NCI-H1417 treated with DMSO at 0.1 percent for 48 hours (cell line): ENCODE results near the gene RAB28.

ENCODE experiments used
- DNase-seq: peaks from one replicate; lab custom pipeline; 2025; lab: John Stamatoyannopoulos, UW

Gene RAB28

DNA sequence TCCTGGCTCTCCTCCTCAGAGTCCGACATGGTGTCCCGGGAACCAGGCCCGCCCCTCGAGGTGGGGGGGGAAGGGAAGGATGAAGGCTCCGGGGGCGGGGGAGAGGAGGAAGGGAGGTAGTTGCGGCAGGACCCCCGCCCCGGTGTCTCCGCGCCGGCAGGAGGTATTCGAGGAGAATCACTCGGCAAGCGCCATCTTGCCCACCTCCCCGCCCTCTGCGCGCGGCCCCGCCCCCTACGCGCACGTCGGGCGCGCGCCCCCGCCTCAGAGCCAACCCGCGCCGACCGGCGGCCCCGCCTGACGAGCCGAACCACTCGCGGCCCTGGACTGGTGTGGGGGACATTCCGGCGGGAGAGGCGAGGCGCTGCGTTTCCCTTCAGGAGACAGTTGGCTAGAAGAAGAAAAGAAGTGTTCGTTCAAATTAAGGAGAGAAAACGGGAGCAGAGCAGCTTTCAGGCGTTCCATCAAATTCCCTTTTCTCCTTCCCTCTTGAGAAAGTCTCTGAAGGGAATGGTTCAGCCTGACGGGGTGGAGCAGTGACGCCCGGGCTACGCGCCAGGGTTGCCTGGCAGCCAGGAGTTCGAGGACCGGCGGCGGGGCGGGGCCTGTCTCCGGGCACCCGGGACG, at the start of gene RAB28:
Gene RAB28, minus strand, starts transcription at position 219 of the 627 bp plus-strand sequence.
- DNase-seq: peak; percentile 86

DNA sequence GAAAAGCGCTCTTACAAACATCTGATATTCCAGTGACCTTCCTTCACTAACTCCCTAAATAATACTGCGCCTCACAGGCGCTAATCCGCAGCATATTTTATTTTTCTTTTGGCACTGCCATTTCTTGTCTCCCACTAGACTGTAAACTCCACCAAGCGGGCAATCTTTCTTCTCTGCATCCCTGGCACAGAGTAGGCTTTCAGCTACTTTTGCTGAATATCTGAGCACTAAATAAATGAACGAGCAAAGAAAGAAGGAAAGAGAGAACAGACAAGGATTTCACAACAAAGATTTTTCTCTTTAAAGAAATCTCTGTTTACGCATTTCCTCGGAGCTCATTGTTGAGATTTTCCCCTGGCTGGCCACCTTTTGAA, 47.5 kb upstream of the RAB28 start:
- DNase-seq: no peak

DNA sequence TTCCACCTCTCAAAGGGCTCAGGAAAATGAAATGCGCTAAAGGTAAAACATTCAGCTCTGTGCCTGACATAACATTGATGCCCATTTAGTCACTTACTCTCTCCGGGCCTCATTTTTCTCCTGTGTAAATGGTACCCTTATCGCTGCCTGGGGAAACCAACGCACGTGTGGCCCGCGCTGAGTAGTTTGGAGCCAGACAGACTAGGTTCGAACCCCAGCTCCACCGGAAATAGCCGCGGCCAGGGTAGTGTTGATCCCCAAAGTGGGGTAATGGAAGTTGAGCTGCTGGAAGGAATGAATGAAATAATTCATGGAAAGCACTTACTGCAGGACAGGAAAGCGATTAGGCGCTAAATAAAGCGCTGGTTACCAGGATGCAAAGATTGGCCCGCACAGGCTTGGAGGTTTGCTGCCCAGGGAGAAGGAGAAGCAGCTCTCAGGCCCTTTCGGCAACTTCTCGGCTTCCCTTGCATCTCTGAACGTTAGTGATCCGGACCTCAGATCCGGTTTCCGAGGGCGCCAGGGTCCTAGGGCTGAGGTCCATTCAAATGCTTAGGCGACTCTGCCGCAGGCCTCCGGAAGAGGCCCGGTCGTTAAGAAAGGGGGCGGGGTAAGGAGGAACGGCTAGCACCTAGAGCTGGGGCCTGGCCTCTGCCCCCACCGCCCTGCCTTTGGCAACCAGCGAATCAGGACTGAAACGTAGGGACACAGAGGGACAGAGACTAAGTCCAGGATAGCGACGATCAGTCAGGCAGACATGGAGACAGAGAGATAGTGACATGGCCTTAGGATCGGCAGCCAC, 46.9 kb upstream of the RAB28 start:
- no peak for DNase-seq

DNA sequence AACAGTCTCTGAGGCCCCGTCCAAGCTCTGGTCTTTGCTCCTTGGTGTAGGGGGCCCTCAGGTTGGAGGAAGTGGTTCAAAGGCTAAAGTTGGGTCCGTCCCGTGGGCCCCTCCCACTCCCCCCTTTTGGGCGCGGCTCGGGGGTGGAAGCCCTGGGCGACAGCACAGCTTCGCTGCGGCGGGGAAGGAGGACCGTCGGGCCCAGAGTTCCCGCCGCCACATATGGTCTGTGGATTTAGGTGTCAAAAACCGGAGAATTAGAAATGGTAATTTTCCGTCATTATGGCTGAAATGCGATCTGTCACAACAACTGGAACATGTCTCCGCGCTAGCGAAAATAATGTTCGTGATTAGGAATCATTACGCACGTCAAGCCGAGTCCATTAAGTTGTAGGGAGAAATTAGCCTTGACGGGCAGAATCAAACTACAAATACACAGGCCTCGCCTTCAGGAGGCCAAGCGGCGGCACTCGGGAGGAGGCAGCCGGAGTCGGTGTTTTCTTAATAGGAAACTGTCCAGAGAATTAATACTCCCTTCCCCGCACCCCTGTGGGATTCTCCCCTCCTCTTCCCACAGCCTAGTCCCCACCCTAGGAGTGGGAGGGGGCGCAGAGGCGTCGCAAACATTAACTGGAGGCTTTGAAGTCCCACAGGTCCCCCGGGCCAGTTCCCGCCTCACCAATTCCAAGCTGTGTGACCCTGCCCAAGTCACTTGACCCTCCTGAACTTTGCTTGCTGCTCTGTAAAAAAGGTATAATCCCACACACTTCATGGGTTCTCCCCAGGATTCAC, 45.2 kb upstream of the RAB28 start:
- no peak for DNase-seq

DNA sequence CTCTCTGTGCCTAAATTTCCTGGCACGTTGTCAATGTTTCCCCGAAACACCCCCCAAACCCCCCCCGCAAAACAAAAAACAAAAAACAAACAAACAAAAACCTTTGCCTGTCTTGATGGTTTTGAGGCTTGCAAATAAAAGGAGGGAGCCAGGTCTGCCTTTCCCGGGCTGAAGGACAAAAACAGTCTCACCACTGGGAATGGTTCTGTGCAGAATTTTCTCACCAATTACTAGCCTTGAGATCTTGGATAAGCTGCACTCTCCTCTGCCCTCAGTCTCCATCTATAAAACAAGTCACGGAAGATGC, 44.6 kb upstream of the RAB28 start:
- DNase-seq: no peak

DNA sequence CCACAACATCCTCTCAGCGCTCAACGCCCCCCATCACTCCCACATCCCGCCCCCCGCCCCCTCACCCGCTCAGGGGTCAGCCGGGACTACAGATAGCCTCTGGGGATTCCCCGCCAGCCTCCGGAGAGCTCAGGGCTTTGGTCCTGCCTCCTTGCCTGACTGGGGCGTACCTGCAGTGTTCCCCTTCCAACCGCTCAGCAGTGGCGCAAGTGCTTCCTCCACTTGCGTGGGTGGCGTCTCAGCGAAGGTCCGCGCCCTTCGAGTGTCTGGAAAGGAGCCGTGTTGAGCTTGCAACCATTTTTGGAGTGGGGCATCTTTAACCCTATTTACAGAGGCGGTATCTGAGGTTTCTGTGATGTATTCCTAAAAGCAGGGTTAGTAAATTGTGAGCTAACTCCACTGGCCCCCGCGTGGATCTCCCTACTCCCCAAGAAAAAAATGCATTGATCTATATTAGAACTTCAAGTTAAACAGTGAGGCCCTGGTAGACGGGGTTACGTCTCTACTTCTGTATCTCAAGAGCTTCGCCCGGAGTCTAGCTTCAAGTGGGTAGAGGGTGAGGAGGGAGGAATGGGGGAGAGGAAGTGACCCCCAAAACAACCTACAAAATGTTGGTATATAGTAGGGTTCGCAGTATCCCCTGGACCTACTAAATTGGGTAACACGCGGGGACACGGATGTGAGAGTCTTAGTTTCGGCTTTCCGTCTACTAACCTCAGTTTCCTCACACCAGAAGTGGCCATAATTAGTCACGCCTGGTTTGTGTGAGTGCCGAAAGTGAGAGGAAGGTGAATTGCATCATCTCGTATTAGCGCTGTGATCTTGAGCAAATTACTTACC, 44.1 kb upstream of the RAB28 start:
- no peak for DNase-seq

DNA sequence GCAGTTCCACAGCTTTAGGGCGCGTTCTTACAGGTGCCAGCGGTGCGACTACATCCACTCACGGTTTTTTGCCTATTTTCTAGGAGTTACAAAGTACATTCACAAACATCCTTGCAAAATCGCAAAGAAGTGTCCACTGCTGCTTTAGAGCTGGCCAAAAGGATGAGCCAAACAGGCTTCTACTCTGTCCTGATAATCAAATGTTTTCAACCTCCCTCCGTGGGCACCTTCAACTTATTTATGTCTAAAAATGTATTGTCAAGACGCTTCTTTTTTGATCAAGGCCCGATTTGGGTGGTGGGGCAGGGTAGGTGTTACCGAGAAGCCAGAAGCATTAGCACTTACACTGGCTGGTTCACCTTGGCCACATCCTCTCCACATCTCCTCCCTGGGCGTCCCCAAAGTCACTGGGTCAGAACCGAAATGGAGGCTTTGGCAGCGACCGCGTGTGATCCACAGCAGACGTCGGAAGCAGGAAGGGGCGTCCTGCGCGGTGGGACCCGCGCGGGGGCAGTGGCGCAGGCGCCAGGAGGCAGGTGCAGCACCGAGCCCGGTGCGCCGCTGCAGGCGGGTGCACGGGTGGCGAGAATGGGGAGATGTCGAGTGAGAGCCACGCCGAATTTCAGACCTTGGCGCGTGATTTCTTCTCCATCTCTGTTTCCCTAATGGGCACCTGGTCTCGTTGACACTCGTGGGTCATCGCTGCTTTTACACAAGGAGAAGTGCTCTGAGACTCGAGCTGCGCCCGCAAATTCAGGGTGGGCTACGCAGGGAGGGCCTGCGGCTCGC, 43.2 kb upstream of the RAB28 start:
- DNase-seq: no peak

DNA sequence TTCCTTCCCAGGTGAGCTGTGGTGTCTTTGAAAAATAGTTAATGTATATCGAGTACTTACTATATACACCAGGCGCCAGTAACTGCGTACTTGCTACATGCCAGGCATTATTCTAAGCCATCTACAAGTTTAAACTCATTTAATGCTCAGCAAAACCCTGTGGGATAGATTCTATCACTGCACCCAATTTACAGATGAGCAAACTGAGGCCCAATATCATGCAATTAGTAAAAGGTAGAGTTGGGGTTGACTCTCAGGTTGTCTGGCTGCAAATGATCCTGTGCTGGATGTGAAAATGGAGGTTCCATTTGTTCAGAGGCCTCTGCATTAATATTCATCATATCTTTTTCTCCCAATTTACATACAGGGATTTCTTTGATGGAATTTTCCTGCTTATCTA, 42.5 kb upstream of the RAB28 start:
- no peak for DNase-seq

DNA sequence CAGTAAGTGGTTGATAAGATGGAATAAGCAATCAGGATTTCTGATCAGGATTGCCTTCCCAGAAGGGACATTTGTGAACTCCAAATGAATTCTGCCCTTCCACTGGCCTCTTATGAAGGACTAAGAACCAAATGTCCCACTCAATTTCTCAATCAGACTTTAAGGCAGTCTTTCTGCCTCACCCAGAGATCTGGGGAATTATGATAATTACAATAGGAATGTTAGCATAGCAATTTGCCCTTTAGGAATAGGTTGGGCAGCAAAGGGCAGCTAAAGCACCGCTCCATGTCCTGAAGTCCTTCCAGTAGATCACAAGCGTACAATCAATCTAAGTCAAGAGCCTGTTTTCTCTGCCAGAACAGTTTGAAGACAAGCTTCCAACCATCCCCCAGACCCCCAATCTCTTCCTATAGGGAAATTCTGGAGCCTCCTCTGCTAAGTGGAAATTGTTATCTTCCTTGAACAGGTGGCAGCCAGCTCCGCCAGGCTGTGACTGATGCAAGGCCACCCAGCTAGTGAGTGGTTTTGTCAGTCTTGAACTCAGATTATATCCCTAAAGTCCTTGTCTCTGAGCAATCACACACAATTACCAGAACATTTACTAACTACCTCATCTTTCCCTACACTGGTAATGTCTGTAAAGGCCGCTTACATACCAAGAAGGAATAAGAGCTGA, 41.6 kb upstream of the RAB28 start:
- no peak for DNase-seq

DNA sequence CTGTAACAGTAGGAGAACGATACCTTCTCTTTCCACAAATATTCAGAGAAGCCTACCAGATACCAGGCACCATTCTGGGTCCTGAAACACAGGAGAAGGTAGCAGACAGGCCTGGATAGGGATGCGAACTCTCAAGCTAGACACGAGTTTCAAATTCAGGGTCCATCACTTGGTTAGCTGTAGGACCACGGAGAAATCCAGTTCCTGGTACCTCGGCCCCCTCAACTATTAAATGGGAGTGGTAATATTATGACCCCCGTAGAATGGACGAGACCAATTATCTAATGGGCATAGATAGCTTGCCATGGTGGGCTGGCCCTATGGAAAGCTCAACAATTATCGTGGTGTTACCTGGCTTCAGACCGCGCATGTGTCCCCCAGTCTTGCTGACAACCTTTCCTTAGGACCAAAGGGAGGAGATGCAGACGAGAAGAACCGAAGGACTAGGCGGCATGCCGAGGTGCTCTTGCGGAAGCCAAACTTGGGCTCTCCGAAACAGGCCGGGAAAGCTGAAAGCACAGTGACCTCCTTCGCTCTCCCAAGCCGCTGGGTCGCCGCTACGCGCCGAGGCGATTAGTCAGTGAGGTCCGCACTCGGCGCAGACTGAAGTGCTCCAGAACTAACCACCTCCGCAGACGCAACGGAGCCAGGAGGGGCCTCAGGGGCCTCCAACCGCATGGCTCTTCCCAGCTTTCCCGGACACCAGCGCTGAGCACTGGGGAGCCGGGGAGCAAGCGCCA, 40.5 kb upstream of the RAB28 start:
- no peak for DNase-seq

DNA sequence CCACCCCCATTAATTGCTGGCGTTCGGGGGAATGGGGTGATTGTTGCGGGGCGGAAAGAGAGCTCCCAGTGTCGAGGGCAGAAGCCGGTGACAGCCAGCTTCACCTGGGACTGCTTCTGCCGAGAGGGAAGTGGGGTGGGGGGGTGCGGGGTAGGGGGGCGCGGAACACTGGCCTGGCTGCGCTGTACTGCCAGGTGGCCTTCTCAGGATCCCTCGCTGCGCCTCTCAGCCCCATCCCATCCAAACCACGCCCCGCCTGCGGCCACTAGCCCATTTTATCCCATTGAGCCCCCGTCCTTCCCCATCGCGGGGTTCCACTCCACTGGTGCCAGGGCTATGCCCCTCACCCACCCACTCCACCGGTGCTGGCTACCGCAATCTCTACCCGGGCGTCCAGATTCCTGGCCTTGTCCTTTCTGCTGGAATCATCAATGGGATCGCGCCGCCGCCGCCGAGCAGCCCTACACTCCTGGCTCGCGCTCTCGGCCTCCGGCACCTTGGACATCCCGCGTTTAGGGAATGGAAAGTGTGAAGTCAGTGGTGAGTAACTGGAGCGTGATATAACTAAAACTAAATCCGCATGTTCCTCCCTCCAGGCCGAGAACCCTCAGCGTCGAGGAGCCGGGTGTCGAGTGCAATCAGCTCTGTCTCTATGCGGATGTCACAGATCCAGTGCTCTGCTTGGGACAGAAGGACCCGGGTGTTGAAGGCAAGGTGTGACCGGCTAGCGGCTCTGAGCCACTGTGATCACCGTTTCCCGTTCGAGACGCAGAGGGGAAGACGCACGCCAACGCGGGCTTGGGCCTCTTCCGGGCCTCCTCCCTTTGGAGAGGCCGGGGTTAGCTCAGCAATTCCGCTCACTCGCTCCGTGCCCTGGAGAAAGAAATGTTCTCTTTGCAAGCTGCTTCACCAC, 39.7 kb upstream of the RAB28 start:
- no peak for DNase-seq

DNA sequence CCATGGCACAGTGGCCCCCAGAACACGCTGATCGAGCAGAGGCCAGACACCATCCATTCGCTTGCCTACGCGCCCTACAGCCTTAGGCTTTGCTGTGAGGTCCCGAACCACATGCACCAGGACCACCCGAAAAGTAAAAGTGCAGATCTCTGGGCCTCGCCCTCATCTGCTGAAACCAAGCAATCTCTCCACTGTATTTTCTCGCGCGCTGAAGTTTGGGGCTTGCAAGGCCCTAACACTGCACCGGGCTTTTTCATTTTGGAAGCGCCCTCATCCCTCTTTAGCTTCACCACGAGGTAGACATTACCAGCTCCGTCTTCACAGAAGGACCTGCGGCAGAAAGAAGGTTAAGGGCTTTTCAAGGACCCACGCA, 39.0 kb upstream of the RAB28 start:
- DNase-seq: no peak

DNA sequence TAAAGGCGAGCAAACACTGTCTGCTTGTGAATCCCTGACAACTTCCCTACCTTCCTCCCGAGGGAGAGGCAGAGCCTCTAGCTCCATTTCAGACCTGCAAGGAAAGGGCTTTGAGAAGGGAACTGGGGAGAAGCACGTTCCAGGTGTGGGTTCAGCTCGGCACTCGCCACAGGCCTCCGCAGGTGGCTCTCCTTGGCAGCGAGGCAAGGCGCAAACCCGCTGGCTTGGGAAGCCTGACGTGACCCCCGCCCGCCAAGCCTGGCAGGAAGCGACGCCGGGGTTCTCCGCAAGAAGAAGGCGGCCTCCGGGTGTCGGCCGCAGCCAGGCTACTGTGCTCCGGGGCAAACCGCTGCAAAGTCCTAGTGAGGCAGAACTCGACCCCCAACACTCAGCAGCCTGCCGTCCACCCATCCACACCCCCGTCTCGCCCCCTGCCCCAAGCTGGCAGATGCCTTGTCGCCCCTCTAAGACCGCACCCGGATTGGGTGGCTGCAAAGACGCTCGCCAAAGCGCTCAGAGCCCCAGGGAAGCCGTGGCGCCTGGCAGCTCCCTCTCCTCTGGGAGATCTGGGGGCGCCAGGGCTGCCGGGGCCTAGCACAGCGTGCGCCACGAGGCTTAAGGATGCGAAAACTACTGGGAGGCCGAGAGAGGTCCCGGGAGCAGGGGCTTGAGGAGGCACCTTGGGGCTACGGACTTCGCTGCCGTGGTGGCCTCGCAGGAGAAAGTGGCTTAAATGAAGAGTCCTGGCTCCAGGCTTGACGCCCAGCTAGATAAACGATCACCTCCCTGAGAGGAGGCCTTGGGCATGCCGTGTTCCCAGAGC, 38.4 kb upstream of the RAB28 start:
- no peak for DNase-seq

DNA sequence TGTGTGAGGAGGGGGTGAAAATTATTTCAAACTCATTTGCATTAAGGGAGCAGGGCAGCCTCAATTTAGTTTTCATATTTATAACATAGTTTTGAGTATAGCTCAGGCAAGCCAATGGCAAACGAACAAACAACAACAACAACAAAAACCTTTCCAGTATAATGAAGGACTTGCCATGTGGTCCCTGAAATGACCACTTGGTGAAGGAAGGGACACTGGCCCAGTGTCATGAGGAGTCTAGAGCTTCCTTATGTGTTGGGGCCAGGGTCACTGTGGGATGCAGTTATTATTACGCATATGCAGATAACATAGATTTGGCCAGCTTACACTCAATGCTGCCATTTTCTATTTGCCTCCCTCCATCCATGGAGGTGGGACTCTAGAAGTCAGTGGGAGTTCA, 36.9 kb upstream of the RAB28 start:
- DNase-seq: no peak

DNA sequence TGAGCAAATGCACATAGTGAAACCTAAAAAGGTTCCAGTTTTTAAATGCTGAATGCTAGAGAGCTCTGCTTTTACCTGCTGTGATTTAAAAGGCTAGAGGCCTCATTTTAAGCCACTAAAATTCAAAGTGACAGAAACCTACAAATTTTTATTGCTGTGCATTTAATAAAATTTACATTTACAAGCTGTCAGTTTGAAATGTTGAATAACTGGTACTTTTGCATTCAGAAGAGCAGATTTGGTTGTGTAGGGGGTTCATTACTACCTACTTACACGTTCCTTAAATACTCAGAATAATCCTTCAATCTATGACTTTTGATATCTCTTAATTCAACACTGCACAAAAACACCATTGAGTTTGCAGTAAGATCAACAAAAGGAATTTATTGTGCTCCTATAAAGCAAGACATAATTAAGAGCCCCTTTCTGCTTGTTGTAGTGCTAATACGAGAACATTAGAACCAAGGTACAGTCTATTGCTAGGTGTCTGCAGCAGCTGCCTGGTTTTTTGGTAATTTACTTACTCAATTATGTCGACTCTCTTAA, 32.2 kb upstream of the RAB28 start:
- DNase-seq: no peak

DNA sequence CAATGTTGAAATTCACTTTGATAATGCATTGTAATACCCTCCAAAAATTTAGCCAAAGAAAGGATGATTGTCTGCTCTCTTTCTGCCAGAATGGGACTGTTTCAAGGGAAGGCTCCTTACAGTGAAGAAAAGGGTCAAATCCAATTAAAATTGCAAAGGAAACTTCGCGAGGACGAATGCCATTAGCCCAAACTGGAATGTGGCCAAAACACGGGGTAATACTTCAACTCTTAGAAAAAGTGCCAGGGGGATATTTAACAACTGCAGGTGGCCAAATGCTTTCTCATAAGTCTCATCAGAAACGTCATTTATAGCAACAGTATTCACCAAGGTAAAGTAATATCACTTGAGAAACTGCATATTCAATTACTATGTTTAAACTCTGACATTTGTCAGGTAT, 31.1 kb upstream of the RAB28 start:
- no peak for DNase-seq

DNA sequence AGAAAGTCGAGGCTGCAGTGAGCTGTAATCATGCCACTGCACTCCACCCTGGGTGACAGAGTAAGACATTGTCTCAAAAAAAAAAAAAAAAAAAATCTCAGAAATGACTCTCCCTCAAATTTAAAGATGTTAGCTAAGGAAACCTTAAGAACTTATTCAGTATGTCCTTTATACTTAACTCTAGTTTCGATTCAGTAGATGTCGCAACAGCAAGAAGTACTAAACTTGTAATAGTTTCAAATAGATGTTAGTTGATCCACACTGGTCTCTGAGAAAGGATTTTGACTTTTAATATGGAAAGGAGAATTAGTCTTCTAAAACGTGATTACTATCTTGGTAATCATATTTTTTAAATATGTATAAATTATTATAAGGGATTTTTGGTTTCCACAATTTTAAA, 30.6 kb upstream of the RAB28 start:
- DNase-seq: no peak

DNA sequence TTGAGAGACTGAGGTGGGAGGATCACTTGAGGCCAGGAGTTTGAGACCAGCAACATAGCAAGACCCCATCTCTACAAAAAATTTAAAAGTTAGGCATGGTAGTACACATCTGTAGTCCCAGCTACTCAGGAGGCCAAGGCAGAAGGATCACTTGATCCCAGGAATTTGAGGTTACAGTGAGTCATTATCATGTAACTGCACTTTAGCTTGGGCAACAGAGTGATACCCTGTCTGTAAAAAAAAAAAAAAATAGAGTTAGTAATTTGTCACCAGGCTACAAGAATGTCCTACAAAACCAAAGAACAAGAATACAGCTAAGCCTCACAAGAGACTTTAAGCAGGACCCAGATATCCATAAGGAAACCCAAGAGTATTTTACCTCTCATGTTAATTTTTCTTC, 27.0 kb upstream of the RAB28 start:
- no peak for DNase-seq
